Right atrium auricular region (tissue), 2 donors: ENCODE data around the gene THRB. TPM values are rescaled to one million over a fixed set of nuclear protein-coding genes. Genes with fewer than 3 reads are reported as not detected.
"Not testable (repeated sequence)": the region's sequence is repeated elsewhere in the genome, so short reads cannot be mapped to it uniquely, and the experiment has no call there.

Experiments used
- DNase-seq: peaks from one replicate; pipeline ENCODE4 v3.0.0-alpha.2; 2019; ENCODE audit warnings: low spot score
- H3K27ac ChIP-seq, 2 donors: fragments of 200-600 bp; sonication (generic); 1 replicate in 1 of 2; 2 replicates in 1 of 2; pipeline ENCODE4 v1.5.1; 2016 to 2019
- H3K27me3 ChIP-seq, 2 donors: fragments of 200-600 bp; sonication (generic); one replicate each; pipeline versions ENCODE4 v1.5.1 to v1.6.0; 2017 to 2019
- H3K36me3 ChIP-seq: fragments of 200-600 bp; sonication (generic); one replicate; pipeline ENCODE4 v1.5.1; 2016
- H3K4me1 ChIP-seq, 2 donors: fragments of 200-600 bp; sonication (generic); one replicate each; pipeline versions ENCODE4 v1.5.1 to v1.6.0; 2017 to 2019
- H3K4me3 ChIP-seq, 2 donors: fragments of 200-600 bp; sonication (generic); 1 replicate in 1 of 2; 2 replicates in 1 of 2; pipeline ENCODE4 v1.5.1; 2017 to 2019; ENCODE audit warnings: mild to moderate bottlenecking in 1 of 2, moderate library complexity in 1 of 2
- H3K9me3 ChIP-seq, 2 donors: fragments of 200-600 bp; sonication (generic); one replicate each; pipeline ENCODE4 v1.5.1; 2019
- total RNA-seq, 2 donors: library from RNA; depleted of rRNA; stranded (reverse); fragments of >200 nt; gene quantifications; one replicate each; pipeline ENCODE4 v1.1.0, GENCODE V29; 2016
- TF ChIP-seq, protein P1 (sequence below), 2 donors: fragments of 200-600 bp; sonication (generic); IDR thresholded peaks; one replicate each; pipeline ENCODE4 v1.5.1; 2019; ENCODE audit warnings: antibody characterized with exemption in 2 of 2

Gene THRB
- total RNA-seq, 2 donors from 2014 or later, result 4.2 to 7.0 TPM

DNA sequence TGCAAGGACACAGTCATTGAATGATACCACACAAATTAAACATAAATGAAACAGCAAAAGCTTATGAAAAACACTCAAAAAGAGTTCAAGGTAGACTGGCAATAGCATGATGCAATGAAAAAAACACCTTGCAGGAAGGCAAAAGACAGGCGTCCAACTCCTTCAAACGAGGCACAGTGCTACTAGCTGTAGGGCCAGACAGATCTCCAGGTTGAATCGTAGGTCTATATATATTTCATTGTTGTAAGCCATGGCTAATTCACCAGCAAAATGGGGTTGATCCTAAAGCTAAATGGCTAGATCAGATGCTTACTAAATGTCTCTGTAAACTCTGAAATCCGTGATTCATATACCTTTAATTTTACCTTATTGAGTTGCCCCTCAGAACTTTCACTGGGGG is 94.2 kb downstream of the THRB start:
- H3K4me3 ChIP-seq, result no peak overlapping the region
- DNase-seq, result no peak
- no peaks in the 10 kb centered on the region for H3K27me3 ChIP-seq
- H3K9me3 ChIP-seq, result no peaks in the 10 kb centered on the region
- TF ChIP-seq, protein P1, sequence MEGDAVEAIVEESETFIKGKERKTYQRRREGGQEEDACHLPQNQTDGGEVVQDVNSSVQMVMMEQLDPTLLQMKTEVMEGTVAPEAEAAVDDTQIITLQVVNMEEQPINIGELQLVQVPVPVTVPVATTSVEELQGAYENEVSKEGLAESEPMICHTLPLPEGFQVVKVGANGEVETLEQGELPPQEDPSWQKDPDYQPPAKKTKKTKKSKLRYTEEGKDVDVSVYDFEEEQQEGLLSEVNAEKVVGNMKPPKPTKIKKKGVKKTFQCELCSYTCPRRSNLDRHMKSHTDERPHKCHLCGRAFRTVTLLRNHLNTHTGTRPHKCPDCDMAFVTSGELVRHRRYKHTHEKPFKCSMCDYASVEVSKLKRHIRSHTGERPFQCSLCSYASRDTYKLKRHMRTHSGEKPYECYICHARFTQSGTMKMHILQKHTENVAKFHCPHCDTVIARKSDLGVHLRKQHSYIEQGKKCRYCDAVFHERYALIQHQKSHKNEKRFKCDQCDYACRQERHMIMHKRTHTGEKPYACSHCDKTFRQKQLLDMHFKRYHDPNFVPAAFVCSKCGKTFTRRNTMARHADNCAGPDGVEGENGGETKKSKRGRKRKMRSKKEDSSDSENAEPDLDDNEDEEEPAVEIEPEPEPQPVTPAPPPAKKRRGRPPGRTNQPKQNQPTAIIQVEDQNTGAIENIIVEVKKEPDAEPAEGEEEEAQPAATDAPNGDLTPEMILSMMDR (IDR thresholded peaks at IDR 0.05), result no peak
- no peak overlapping the region for H3K27ac ChIP-seq
- peaks cover 0 to 13% of the 10 kb centered on the region in 2 donors for H3K4me1 ChIP-seq
- no peaks in the 10 kb centered on the region for H3K36me3 ChIP-seq

DNA sequence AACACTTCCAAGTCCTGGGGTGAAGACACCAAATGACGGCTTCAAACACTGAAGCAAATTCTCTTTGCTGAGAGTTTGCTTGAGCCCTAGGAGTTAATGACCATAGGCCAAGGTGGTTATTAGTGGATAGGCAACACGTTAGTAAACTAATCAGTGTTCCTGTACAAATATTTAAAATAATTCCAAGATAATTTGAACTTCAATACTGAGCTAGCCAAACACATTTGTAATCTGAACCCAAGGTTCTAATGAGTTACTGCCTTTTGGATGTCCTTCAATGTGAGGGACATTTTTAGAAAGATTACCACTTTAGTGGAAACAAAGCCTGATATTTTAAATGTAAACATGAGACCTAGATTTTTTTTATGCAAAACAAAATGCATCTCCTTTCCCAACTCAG is 94.6 kb downstream of the THRB start:
- Histone ChIP-seq H3K9me3 (no peaks in the 10 kb centered on the region), H3K27me3 (no peaks in the 10 kb centered on the region), H3K4me1 (peaks cover 0 to 13% of the 10 kb centered on the region in 2 donors), H3K36me3 (no peaks in the 10 kb centered on the region), H3K4me3 (no peak overlapping the region), H3K27ac (no peak overlapping the region)
- TF ChIP-seq, protein P1 (IDR thresholded peaks at IDR 0.05), result no peak
- DNase-seq, result no peak

DNA sequence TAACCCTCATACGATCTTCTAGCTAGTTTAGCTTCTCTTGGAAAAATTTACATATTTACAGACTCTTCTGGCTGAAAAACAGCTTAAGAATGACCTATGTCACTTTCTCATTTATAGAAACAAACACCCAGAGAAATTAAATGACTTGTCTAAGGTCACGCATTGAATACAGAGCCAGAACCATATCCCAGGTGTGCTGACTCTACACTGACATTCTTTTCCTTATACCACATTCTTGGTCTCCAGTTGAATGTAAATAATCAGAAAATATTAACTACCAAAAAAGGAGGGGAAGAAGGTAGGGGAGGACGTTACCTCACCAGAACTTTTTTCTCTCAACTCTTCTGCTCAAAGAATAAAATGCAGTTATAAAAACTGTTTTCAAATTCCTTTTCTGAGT is 95.0 kb downstream of the THRB start:
- peaks cover 0 to 13% of the 10 kb centered on the region in 2 donors for H3K4me1 ChIP-seq
- TF ChIP-seq, protein P1 (IDR thresholded peaks at IDR 0.05), result no peak
- no peaks in the 10 kb centered on the region for H3K36me3 ChIP-seq
- no peak for DNase-seq
- no peaks in the 10 kb centered on the region for H3K27me3 ChIP-seq
- no peak overlapping the region for H3K4me3 ChIP-seq
- no peaks in the 10 kb centered on the region for H3K9me3 ChIP-seq
- no peak overlapping the region for H3K27ac ChIP-seq

DNA sequence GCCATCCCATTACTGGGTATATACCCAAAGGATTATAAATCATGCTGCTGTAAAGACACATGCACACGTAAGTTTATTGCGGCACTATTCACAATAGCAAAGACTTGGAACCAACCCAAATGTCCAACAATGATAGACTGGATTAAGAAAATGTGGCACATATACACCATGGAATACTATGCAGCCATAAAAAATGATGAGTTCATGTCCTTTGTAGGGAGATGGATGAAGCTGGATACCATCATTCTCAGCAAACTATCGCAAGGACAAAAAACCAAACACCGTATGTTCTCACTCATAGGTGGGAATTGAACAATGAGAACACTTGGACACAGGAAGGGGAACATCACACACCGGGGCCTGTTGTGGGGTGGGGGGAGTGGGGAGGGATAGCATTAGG is 95.9 kb downstream of the THRB start:
- H3K36me3 ChIP-seq, H3K27me3 ChIP-seq, H3K27ac ChIP-seq, H3K9me3 ChIP-seq, H3K4me3 ChIP-seq, DNase-seq: not testable (repeated sequence)
- peaks cover 0 to 13% of the 10 kb centered on the region in 2 donors for H3K4me1 ChIP-seq

DNA sequence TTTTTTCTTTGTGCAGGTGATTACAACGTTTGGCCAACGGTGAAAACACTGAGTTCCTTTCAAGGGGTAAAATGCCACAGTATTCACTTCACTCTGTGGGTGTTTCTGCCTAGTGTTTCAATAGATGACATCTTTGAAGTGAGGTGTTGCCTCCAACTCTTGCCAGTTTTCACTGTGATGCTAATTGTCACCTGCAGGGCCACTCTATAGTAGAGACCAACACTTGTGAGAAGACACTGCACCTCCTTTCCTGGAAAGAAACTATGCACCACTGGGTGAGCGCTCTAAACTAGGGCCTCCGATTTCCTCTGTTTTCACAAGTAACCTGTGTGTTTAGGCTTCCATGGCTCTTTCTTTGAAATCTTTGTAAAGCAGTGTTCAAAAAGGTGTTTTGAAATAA is 98.3 kb downstream of the THRB start:
- no peak for DNase-seq
- Histone ChIP-seq H3K4me1 (peaks cover 0 to 6% of the 10 kb centered on the region in 2 donors), H3K4me3 (no peak overlapping the region), H3K27ac (no peak overlapping the region), H3K9me3 (no peaks in the 10 kb centered on the region), H3K27me3 (no peaks in the 10 kb centered on the region), H3K36me3 (no peaks in the 10 kb centered on the region)
- TF ChIP-seq, protein P1 (IDR thresholded peaks at IDR 0.05), result no peak

DNA sequence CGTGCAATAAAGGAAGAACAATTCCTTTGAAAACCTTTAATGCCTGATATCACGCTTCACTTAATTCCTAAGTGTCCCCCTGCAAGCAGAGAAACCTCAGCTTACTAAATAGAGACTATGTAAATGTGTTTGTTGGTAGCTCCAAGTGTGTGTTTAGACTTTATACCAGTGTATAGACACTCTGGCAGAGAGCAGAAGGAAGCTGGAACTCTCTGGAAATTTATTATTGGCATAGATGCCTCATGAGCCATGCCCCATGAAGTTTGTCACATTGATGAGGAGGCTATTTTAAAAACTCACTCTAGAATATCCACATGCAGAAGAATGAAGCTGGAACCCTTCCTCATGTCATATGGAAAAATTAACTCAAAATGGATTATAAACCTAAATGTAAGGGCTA is 99.9 kb downstream of the THRB start:
- TF ChIP-seq, protein P1 (IDR thresholded peaks at IDR 0.05), result no peak
- H3K36me3 ChIP-seq, result no peaks in the 10 kb centered on the region
- H3K27me3 ChIP-seq, result no peaks in the 10 kb centered on the region
- DNase-seq, result no peak
- H3K9me3 ChIP-seq, result no peaks in the 10 kb centered on the region
- H3K4me1 ChIP-seq, result peaks cover 0 to 4% of the 10 kb centered on the region in 2 donors
- no peak overlapping the region for H3K4me3 ChIP-seq
- no peak overlapping the region for H3K27ac ChIP-seq
